Measurements from ENCODE around the gene TINAG.
A peak's percentile ranks its signal among the peaks of the same experiment; 100 is the strongest.
"Not testable (repeated sequence)": the region's sequence is repeated elsewhere in the genome, so short reads cannot be mapped to it uniquely, and the experiment has no call there.

TINAG gene

DNA sequence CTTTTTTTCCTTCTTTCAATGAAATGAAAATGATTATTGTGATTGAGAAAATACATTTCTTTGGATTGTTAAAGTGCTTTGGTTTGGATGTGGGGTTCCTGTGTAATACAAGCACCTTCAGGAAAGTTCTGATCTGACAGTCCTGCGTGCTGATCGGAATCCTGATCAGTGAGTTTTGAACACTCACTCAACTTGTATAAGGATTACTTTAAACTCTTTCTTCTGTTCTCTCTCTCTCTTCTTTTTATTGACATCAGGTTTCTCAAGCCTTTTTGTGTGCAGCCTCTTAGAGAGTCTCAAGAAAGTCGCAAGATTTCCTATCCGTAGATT lies 710 bp downstream of the TINAG start:
- DNase-seq (ENCODE audit: low read depth) = no peak

- DNase-seq (ENCODE audit: low read depth) = no peak
These were observed 2.3 kb downstream of the TINAG start for GRCh38 chr6:54310377-54311152.

DNA sequence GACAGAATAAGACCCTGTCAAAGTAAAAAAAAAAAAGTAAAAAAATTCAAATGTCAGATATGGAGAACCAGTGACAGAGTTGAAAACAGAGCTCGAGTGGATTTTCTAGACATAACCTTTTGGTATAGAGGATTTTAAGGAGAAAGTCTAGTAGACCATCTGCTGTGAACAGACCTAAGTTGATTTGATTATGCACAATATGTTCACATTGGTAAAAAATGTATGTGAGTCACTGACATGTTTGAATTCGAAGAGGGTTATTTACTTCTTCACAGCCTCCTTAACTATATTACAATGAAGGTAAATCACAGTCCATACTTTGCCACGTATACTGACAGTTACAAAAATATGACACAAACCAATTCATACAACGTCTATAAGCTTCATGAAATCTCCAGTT lies 7.4 kb downstream of the TINAG start:
- DNase-seq (ENCODE audit: low read depth) = no peak

DNA sequence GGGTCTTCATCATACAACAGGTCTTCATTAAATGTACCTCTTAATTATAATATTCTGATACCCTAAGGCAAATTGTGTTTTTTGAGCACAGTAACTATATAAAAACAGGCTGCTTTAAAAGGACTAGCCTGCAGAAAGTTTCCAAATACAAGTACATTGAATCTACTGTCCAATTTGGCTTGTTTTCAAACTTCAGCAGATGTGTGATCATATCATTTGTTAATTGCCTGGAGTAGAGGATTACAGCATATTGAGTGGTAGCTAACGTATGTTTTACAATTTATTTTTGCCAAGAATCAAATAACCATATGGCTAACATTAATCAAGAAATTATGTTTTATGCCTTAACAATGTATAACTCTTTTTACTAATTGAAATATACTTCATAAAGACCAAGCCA lies 12.6 kb downstream of the TINAG start:
- no peak for DNase-seq (ENCODE audit: low read depth)

GRCh38 chr6:54327631-54328030 lies 19.4 kb downstream of the TINAG start:
- DNase-seq (ENCODE audit: low read depth) = no peak

GRCh38 chr6:54331571-54331970 lies 23.3 kb downstream of the TINAG start:
- not testable (repeated sequence) for DNase-seq (ENCODE audit: low read depth)

- peak; percentile 40 for DNase-seq (ENCODE audit: low read depth)
These were observed 27.6 kb downstream of the TINAG start for GRCh38 chr6:54335871-54336270.

- DNase-seq (ENCODE audit: low read depth) = no peak
These were observed 45.7 kb downstream of the TINAG start for GRCh38 chr6:54353975-54354374.

DNA sequence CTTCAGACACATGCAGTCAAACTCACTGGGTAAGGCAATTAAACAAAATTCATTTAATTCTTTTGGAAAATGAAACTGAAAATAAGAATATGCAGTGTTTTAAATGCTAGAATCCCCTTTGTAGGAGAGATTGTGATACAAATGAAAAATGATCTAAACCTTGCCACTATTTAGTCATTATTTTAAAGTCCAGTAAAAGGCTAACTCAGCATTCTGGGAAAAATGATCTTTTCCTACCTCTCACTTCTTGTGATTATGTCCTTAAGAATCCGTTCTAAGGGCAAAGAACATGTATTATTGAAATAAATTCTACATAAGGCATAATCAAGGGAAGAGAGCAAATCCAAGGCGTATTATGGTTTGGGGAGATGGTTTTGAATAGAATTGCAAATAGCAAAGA lies 46.4 kb downstream of the TINAG start:
- no peak for DNase-seq (ENCODE audit: low read depth)

DNA sequence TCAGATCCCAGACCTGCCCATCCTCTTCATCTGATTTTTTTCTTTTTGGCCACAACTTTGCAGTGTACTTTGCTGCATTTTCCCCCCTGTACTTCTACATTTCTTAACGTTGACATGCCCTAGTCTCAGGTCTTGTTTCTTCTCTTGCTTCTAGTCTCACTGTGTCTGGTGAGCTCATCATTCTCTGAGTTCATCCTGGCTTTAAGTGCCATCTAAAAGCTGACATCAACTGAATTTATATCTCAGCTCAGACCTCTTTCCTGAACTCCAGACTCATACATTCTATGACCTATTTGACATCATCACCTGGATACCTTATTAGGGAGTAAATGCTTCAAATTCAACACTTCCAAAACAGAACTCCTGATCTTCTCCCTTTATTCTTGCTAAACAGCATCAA lies 48.9 kb downstream of the TINAG start:
- no peak for DNase-seq (ENCODE audit: low read depth)

DNA sequence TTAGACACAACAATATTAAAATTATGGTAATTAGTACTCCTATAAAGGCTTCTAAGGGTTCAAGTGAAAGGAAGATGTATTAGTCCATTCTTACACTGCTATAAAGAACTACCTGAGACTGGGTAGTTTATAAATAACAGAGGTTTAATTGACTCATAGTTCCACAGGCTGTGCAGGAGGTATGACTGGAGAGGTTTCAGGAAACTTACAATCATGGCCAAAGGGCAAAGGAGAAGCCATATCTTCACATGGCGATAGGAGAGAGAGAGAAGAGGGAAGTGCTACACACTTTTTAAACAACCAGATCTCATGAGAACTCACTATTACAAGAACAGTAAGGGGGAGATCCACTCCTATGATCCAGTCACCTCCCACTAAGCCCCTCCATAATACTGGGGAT lies 52.9 kb downstream of the TINAG start:
- DNase-seq (ENCODE audit: low read depth) = no peak

GRCh38 chr6:54361734-54362133 lies 53.5 kb downstream of the TINAG start:
- no peak for DNase-seq (ENCODE audit: low read depth)

DNA sequence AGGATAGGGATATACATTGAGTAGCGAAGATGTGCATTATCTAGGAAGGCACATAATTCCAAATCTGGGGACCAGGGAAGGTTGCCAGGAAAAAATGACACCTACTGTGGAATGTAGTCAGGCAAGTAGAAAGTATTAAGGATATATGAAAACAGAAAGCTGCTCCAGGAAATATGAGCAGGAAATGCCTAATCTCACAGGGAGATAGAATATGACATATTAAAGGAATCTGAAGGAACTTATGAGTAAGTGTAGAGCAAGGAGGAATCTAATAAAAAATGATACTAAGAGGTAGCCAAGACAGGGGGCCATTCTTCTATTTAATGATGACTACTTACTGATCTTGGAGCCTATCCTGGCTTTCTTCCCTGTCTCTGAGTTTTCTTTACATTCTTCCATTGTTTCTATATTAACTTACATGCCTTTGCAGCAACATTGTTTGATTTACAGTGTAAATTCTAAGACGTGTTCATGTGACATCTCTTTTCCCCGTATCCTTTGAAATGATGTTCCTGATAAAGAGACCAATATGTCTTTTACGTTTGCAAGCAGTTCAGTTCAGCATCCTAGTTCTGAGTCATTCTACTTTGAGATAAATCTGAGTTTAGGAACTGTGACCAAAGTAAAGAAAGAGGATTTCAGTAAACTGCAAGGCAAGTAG lies 58.6 kb downstream of the TINAG start:
- DNase-seq (ENCODE audit: low read depth) = no peak

- no peak for DNase-seq (ENCODE audit: low read depth)
These were observed 69.5 kb downstream of the TINAG start for GRCh38 chr6:54377776-54378175.

DNA sequence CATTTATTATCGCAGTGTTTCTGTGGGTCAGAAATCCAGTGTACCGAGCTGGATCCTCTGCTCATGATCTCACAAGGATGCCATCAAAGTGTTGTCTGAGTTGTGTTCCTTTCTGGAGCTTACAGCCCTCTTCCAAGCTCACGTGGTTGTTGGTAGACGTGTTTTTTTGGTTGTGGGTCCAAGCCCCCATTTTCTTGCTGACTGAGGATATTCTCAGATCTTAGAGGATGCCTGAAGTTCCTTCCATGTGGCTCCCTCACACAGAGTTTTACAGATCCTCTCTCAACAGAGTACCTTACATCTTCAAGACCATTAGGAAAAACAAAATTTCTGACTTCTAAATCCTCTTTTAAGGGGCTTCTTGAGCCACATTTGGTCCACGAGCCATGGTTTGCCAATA lies 78.1 kb downstream of the TINAG start:
- no peak for DNase-seq (ENCODE audit: low read depth)

- no peak for DNase-seq (ENCODE audit: low read depth)
These were observed 82.1 kb downstream of the TINAG start for GRCh38 chr6:54390362-54390761.

DNA sequence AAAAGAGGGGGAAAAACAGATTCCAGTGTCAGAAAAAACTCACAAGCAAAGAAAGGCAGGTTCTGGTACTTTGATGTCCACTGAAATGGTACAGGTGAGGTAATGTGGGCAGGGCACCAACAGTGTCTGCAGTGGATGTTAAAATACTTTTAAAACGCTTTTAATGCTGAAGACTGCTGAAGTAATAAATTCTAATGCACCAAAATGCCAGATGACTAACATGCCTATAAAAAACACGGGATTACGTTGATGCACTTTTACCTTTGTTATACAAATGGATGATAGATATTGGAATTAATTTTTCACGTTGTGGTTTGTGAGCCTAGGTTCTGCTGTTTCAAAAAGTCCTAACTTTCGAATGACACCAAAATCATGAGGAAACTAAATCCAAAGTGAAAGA lies 83.3 kb downstream of the TINAG start:
- no peak for DNase-seq (ENCODE audit: low read depth)

GRCh38 chr6:54403096-54403495 lies 94.9 kb downstream of the TINAG start:
- no peak for DNase-seq (ENCODE audit: low read depth)

DNA sequence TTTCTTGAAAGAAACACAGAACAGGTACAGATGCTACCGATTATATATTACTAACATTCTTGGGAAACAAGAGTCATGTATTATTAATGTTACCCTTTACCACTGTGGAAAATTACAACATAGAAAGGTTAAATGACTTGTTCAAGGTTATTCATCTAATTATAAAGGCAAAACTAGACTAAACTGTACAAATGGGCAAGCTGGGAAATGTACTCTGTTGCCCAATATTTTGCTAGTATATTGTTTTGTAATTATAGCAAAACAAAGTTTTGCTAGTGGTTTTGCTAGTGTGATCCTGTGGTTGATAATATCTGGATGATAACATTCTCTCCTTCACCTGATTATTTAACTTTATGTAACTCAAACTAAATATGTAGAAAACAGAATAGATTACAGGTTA lies 96.5 kb downstream of the TINAG start:
- no peak for DNase-seq (ENCODE audit: low read depth)

- DNase-seq (ENCODE audit: low read depth) = no peak
These were observed 103.5 kb downstream of the TINAG start for GRCh38 chr6:54411767-54412166.

- no peak for DNase-seq (ENCODE audit: low read depth)
These were observed 107.3 kb downstream of the TINAG start for GRCh38 chr6:54415517-54415916.

GRCh38 chr6:54419885-54420284 lies 111.6 kb downstream of the TINAG start:
- peak; percentile 8 for DNase-seq (ENCODE audit: low read depth)

DNA sequence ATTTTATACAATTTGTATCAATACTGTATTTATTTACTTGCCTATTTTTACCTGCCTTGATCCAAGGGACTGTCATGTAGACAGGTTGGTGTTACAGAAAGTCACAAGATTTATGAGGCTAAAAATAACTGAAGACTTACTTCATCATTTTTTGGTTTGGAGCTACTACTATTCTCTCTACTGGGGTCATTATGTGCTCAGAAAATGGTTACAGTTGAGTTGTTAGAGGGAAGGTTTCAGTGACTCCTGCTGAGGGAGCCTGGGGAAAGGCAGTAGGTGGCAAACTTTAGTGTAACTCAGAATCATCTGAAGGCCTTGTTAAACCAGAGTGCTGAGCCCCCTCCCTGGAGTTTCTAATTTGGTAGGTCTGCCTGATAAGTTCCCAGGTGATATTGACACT lies 118.8 kb downstream of the TINAG start:
- DNase-seq (ENCODE audit: low read depth) = no peak

- no peak for DNase-seq (ENCODE audit: low read depth)
These were observed 119.2 kb downstream of the TINAG start for GRCh38 chr6:54427396-54427937.
